CD14-positive monocyte (primary cell): ENCODE results near the gene COL20A1. TPM values are rescaled to one million over a fixed set of nuclear protein-coding genes. Genes with fewer than 3 reads are reported as not detected.

Experiments used
- DNase-seq, 3 donors: peaks; one replicate each; pipeline ENCODE4 v3.0.0-alpha.2; 2011 to 2022
- H2AFZ ChIP-seq: 2 replicates; pipeline ENCODE4 v1.6.0; 2012; ENCODE audit warnings: mild to moderate bottlenecking, low read depth, low read length, inconsistent platforms; ENCODE audit not compliant: insufficient read depth, poor library complexity, severe bottlenecking
- H3K27ac ChIP-seq, 2 donors: 1 replicate in 1 of 2; 2 replicates in 1 of 2; pipeline ENCODE4 v1.5.1; 2012 to 2013; ENCODE audit warnings: low read length in 2 of 2, control low read depth in 1 of 2, inconsistent platforms in 1 of 2, low read depth in 1 of 2, mild to moderate bottlenecking in 1 of 2
- H3K27me3 ChIP-seq, 2 donors: one replicate each; pipeline versions ENCODE4 v1.6.0 to v1.6.1; 2011 to 2013; ENCODE audit warnings: low read length in 2 of 2; ENCODE audit not compliant: control insufficient read depth in 2 of 2, insufficient read depth in 2 of 2
- H3K36me3 ChIP-seq, 2 donors: replicated peaks in 1 of 2; 1 replicate in 1 of 2; 2 replicates in 1 of 2; pipeline versions ENCODE4 v1.5.1 to v1.6.1; 2012 to 2013; ENCODE audit warnings: low read length in 2 of 2, control low read depth in 1 of 2, inconsistent platforms in 1 of 2, mild to moderate bottlenecking in 1 of 2; ENCODE audit not compliant: insufficient read depth in 2 of 2, control insufficient read depth in 1 of 2
- H3K4me1 ChIP-seq, 2 donors: 1 replicate in 1 of 2; 2 replicates in 1 of 2; pipeline versions ENCODE4 v1.5.1 to v1.6.1; 2012 to 2013; ENCODE audit warnings: low read length in 2 of 2, control low read depth in 1 of 2, inconsistent platforms in 1 of 2, mild to moderate bottlenecking in 1 of 2, moderate library complexity in 1 of 2; ENCODE audit not compliant: insufficient read depth in 2 of 2, control insufficient read depth in 1 of 2
- H3K4me2 ChIP-seq: replicated peaks from 2 replicates; pipeline ENCODE3; 2012; ENCODE audit warnings: low read length, moderate library complexity, mild to moderate bottlenecking; ENCODE audit not compliant: poor library complexity, severe bottlenecking; ENCODE audit errors: extremely low read depth
- H3K4me3 ChIP-seq, 3 experiments: fragments of 200-600 bp in 1 of 3; sonication (generic) in 1 of 3; replicated peaks in 1 of 3; 1 replicate in 2 of 3; 2 replicates in 1 of 3; pipeline ENCODE4 v1.5.1; 2011 to 2013; ENCODE audit warnings: low read length in 3 of 3, mild to moderate bottlenecking in 3 of 3, control low read depth in 2 of 3, low read depth in 2 of 3, inconsistent platforms in 1 of 3, moderate library complexity in 1 of 3
- H3K79me2 ChIP-seq: 2 replicates; pipeline ENCODE4 v1.6.0; 2012; ENCODE audit warnings: mild to moderate bottlenecking, control low read depth, inconsistent platforms, low read length, moderate library complexity; ENCODE audit not compliant: insufficient read depth
- H3K9ac ChIP-seq: 2 replicates; pipeline ENCODE4 v1.6.0; 2017; ENCODE audit warnings: low read length, mild to moderate bottlenecking; ENCODE audit not compliant: insufficient read depth, poor library complexity, severe bottlenecking
- H3K9me3 ChIP-seq, 2 donors: replicated peaks in 1 of 2; 1 replicate in 1 of 2; 2 replicates in 1 of 2; pipeline versions ENCODE4 v1.5.1 to v1.6.1; 2012 to 2013; ENCODE audit warnings: low read length in 2 of 2, control low read depth in 1 of 2; ENCODE audit not compliant: control insufficient read depth in 1 of 2, insufficient read depth in 1 of 2
- H4K20me1 ChIP-seq: 2 replicates; pipeline ENCODE4 v1.6.0; 2012; ENCODE audit warnings: mild to moderate bottlenecking, low read length, control low read depth, moderate library complexity; ENCODE audit not compliant: insufficient read depth
- H3K27ac Mint-ChIP-seq, 7 donors: one replicate each; pipeline ENCODE4 v1.8.0; 2020; ENCODE audit warnings: mild to moderate bottlenecking in 7 of 7, mixed read lengths in 7 of 7, moderate library complexity in 6 of 7, inconsistent platforms in 2 of 7
- H3K27me3 Mint-ChIP-seq, 3 donors: one replicate each; pipeline ENCODE4 v1.8.0; 2021 to 2022; ENCODE audit warnings: low read depth in 3 of 3, mild to moderate bottlenecking in 3 of 3, mixed read lengths in 3 of 3, moderate library complexity in 3 of 3, inconsistent platforms in 1 of 3
- H3K36me3 Mint-ChIP-seq, 2 donors: one replicate each; pipeline ENCODE4 v1.8.0; 2020; ENCODE audit warnings: mixed read lengths in 2 of 2, inconsistent platforms in 1 of 2, mild to moderate bottlenecking in 1 of 2
- H3K4me1 Mint-ChIP-seq: one replicate; pipeline ENCODE4 v1.8.0; 2020; ENCODE audit warnings: mild to moderate bottlenecking, mixed read lengths
- H3K4me3 Mint-ChIP-seq, 2 donors: one replicate each; pipeline ENCODE4 v1.8.0; 2020; ENCODE audit warnings: mild to moderate bottlenecking in 2 of 2, mixed read lengths in 2 of 2, moderate library complexity in 1 of 2
- H3K9me3 Mint-ChIP-seq, 7 donors: one replicate each; pipeline ENCODE4 v1.8.0; 2020 to 2022; ENCODE audit warnings: mixed read lengths in 7 of 7, mild to moderate bottlenecking in 6 of 7, moderate library complexity in 6 of 7, inconsistent platforms in 2 of 7
- CTCF ChIP-seq: fragments of 200-600 bp; IDR thresholded peaks from one replicate; pipeline ENCODE4 v1.8.0; 2022; ENCODE audit warnings: antibody characterized with exemption, mild to moderate bottlenecking
- WGBS: methylation state at CpG from one replicate; pipeline ENCODE4 v1.1.5; 2013; ENCODE audit warnings: missing lambda C conversion rate; ENCODE audit not compliant: insufficient coverage; 5-methylcytosine and 5-hydroxymethylcytosine counted together
- intact Hi-C, 2 donors: fragments of 100-400 bp; cut with micrococcal nuclease; formaldehyde crosslinking; loops; one replicate each; pipeline versions ENCODE4 v1.15.0 to v1.15.1; 2023
- polyA plus RNA-seq, 3 donors: library from polyadenylated mRNA; depleted of rRNA in 1 of 3; unstranded in 2 of 3; stranded (reverse) in 1 of 3; fragments of 300-500 nt in 2 of 3; fragments of >200 nt in 1 of 3; fragmentation: Illumina TruSeq in 2 of 3; gene quantifications; 1 replicate in 2 of 3; 2 replicates in 1 of 3; pipeline ENCODE4 v1.2.3, GENCODE V29; 2012 to 2021

The COL20A1 gene
- polyA plus RNA-seq, 3 donors, result not detected

GRCh38 chr20:63293456-63293855 is 470 bp downstream of the COL20A1 start:
- no peaks in the 10 kb centered on the region for H3K9me3 ChIP-seq
- H3K36me3 Mint-ChIP-seq, result peaks cover 5 to 9% of the 10 kb centered on the region in 2 donors
- H3K4me3 ChIP-seq, result no peak overlapping the region
- H3K4me1 ChIP-seq, result no peaks in the 10 kb centered on the region
- no peaks in the 10 kb centered on the region for H3K79me2 ChIP-seq
- DNase-seq, result no peak
- no peak overlapping the region for H3K9ac ChIP-seq
- H3K27me3 ChIP-seq, result peaks cover 0 to 17% of the 10 kb centered on the region in 2 donors
- peaks cover 9% of the 10 kb centered on the region for H4K20me1 ChIP-seq
- no peak for TF ChIP-seq CTCF
- 72% methylated on average over 7 of the region's 11 CpGs for WGBS
- H3K27me3 Mint-ChIP-seq, result peaks cover 19 to 39% (median 23%) of the 10 kb centered on the region in 3 donors
- no peak overlapping the region for H2AFZ ChIP-seq
- H3K4me1 Mint-ChIP-seq, result no peaks in the 10 kb centered on the region
- H3K9me3 Mint-ChIP-seq, result no peaks in the 10 kb centered on the region
- no peak overlapping the region for H3K4me3 Mint-ChIP-seq
- H3K27ac Mint-ChIP-seq, result no peak overlapping the region
- no peak overlapping the region for H3K27ac ChIP-seq
- H3K4me2 ChIP-seq, result no peak overlapping the region
- intact Hi-C loops, result no loop called here
- peaks cover 9% of the 10 kb centered on the region in 2 donors for H3K36me3 ChIP-seq

- Histone ChIP-seq H3K27ac (no peak overlapping the region), H3K79me2 (no peaks in the 10 kb centered on the region), H2AFZ (no peak overlapping the region), H4K20me1 (peaks cover 9% of the 10 kb centered on the region), H3K9me3 (no peaks in the 10 kb centered on the region), H3K4me1 (no peaks in the 10 kb centered on the region), H3K4me3 (no peak overlapping the region), H3K9ac (no peak overlapping the region), H3K36me3 (peaks cover 4% of the 10 kb centered on the region in 2 donors), H3K27me3 (peaks cover 0 to 17% of the 10 kb centered on the region in 2 donors), H3K4me2 (no peak overlapping the region)
- WGBS, result 82% methylated on average over 11 of the region's 22 CpGs
- no peak for TF ChIP-seq CTCF
- Mint-ChIP-seq H3K27me3 (peaks cover 19 to 41% (median 23%) of the 10 kb centered on the region in 3 donors), H3K4me3 (no peak overlapping the region), H3K9me3 (peaks cover 0 to 2% (median 0%) of the 10 kb centered on the region in 7 donors), H3K36me3 (peaks cover under 1 to 4% of the 10 kb centered on the region in 2 donors), H3K27ac (no peak overlapping the region), H3K4me1 (no peaks in the 10 kb centered on the region)
- DNase-seq, result no peak
- intact Hi-C loops, result no loop called here
Measured at GRCh38 chr20:63293871-63294535, 1.0 kb downstream of the COL20A1 start.
